Iris pigment epithelial cell (primary cell): ENCODE data around the gene EFCAB14.
"Not testable (repeated sequence)": the region's sequence is repeated elsewhere in the genome, so short reads cannot be mapped to it uniquely, and the experiment has no call there.

ENCODE experiments used
- DNase-seq: peaks from one replicate; pipeline ENCODE4 v3.0.0-alpha.2; 2011; ENCODE audit warnings: low read depth

The EFCAB14 gene

GRCh38 chr1:46718727-46719622 is at the start of gene EFCAB14:
Gene EFCAB14, minus strand, starts transcription at chr1:46719114. Its CDS starts 1,027 bp downstream, at chr1:46718087.
- DNase-seq, result peak; percentile 91

- no peak for DNase-seq
Observed at GRCh38 chr1:46768445-46768844, 49.5 kb upstream of the EFCAB14 start.

GRCh38 chr1:46767649-46768282 is 48.9 kb upstream of the EFCAB14 start:
- DNase-seq, result no peak

GRCh38 chr1:46764402-46764801 is 45.5 kb upstream of the EFCAB14 start:
- no peak for DNase-seq

GRCh38 chr1:46761740-46762139 is 42.8 kb upstream of the EFCAB14 start:
- no peak for DNase-seq

- DNase-seq, result no peak
Observed at GRCh38 chr1:46760558-46761166, 41.7 kb upstream of the EFCAB14 start.

- no peak for DNase-seq
Observed at GRCh38 chr1:46757956-46758528, 39.1 kb upstream of the EFCAB14 start.

- peak; percentile 39 for DNase-seq
Observed at GRCh38 chr1:46757247-46757955, 38.5 kb upstream of the EFCAB14 start.

- DNase-seq, result no peak
Observed at GRCh38 chr1:46755121-46755520, 36.2 kb upstream of the EFCAB14 start.

GRCh38 chr1:46754707-46755106 is 35.8 kb upstream of the EFCAB14 start:
- DNase-seq, result not testable (repeated sequence)

GRCh38 chr1:46753985-46754384 is 35.1 kb upstream of the EFCAB14 start:
- DNase-seq, result no peak

GRCh38 chr1:46749921-46750404 is 31.0 kb upstream of the EFCAB14 start:
- DNase-seq, result no peak

- DNase-seq, result no peak
Observed at GRCh38 chr1:46749404-46749803, 30.5 kb upstream of the EFCAB14 start.

- DNase-seq, result peak; percentile 71
Observed at GRCh38 chr1:46747683-46748288, 28.9 kb upstream of the EFCAB14 start.

GRCh38 chr1:46742069-46742468 is 23.2 kb upstream of the EFCAB14 start:
- no peak for DNase-seq

- DNase-seq, result peak; percentile 61
Observed at GRCh38 chr1:46735708-46736324, 16.9 kb upstream of the EFCAB14 start.

GRCh38 chr1:46728327-46728873 is 9.5 kb upstream of the EFCAB14 start:
- not testable (repeated sequence) for DNase-seq

GRCh38 chr1:46725736-46726108 is 6.8 kb upstream of the EFCAB14 start:
- DNase-seq, result peak; percentile 74

- peak; percentile 82 for DNase-seq
Observed at GRCh38 chr1:46724991-46725735, 6.2 kb upstream of the EFCAB14 start.

GRCh38 chr1:46723901-46724300 is 5.0 kb upstream of the EFCAB14 start:
- no peak for DNase-seq
